Left ventricle myocardium superior (tissue), 1 donor: Measurements from ENCODE around the gene ATP13A1. TPM values are rescaled to one million over a fixed set of nuclear protein-coding genes. Genes with fewer than 3 reads are reported as not detected.
"Not testable (repeated sequence)": the region's sequence is repeated elsewhere in the genome, so short reads cannot be mapped to it uniquely, and the experiment has no call there.

Experiments
- ATAC-seq: fragments of 200-7000 bp; cut with Tn5 transposase; one replicate; pipeline ENCODE4 v1.9.1; 2020; ENCODE audit warnings: mild to moderate bottlenecking, moderate library complexity
- DNase-seq: peaks from one replicate; pipeline ENCODE4 v3.0.0-alpha.2; 2020
- intact Hi-C: fragments of 100-400 bp; cut with micrococcal nuclease; formaldehyde crosslinking; loops from one replicate; pipeline ENCODE4 v1.11.0; 2022
- long read RNA-seq: library from polyadenylated mRNA; unstranded; transcript quantifications from one replicate; pipeline ENCODE4 v2.0.0, GENCODE V29; 2021
- total RNA-seq: library from RNA; stranded (reverse); fragmentation: NEBNext Ultra II Directional; extraction: Animal tissue kit (Norgen Biotek cat#: 25700); gene quantifications from one replicate; pipeline ENCODE4 v1.2.1, GENCODE V29; 2021
- donor health status: DM: no; HTN: yes; CAD: no; lungs with severe emphysema.

Gene ATP13A1
- total RNA-seq: 21.6 TPM
- long read RNA-seq, partial matches to known transcripts: 6 of 8 reads
- long read RNA-seq, other reads (novel, unspliced or antisense): 2 of 8 reads

GRCh38 chr19:19663256-19664120, at the start of gene ATP13A1:
TSS of gene ATP13A1 (minus strand) at chr19:19663676. CDS start at chr19:19663666, 10 bp downstream.
- intact Hi-C loops: no loop called here
- DNase-seq (peak; percentile 98), ATAC-seq (peak; percentile 97)

- intact Hi-C loops: no loop called here
- ATAC-seq (no peak), DNase-seq (no peak)
Observed at GRCh38 chr19:19711934-19712828, 48.7 kb upstream of the ATP13A1 start.

- no peak for DNase-seq
- no peak for ATAC-seq
- intact Hi-C loops: no loop called here
Observed at GRCh38 chr19:19711306-19711933, 47.9 kb upstream of the ATP13A1 start.

- no peak for DNase-seq
- ATAC-seq: no peak
- intact Hi-C loops: no loop called here
Observed at GRCh38 chr19:19710506-19710905, 47.0 kb upstream of the ATP13A1 start.

GRCh38 chr19:19704836-19705235, 41.4 kb upstream of the ATP13A1 start:
- intact Hi-C loops: no loop called here
- DNase-seq (no peak), ATAC-seq (no peak)

GRCh38 chr19:19700493-19700892, 37.0 kb upstream of the ATP13A1 start:
- ATAC-seq, intact Hi-C loops, DNase-seq: not testable (repeated sequence)

GRCh38 chr19:19697589-19697988, 34.1 kb upstream of the ATP13A1 start:
- ATAC-seq: no peak
- intact Hi-C loops: no loop called here
- no peak for DNase-seq

GRCh38 chr19:19696386-19696785, 32.9 kb upstream of the ATP13A1 start:
- DNase-seq (no peak), ATAC-seq (no peak)
- intact Hi-C loops: no loop called here

- ATAC-seq: no peak
- intact Hi-C loops: no loop called here
- DNase-seq: no peak
Observed at GRCh38 chr19:19691683-19692082, 28.2 kb upstream of the ATP13A1 start.

- intact Hi-C loops, ATAC-seq, DNase-seq: not testable (repeated sequence)
Observed at GRCh38 chr19:19689023-19689422, 25.5 kb upstream of the ATP13A1 start.

- intact Hi-C loops: no loop called here
- no peak for ATAC-seq
- no peak for DNase-seq
Observed at GRCh38 chr19:19687090-19687489, 23.6 kb upstream of the ATP13A1 start.

GRCh38 chr19:19686580-19686979, 23.1 kb upstream of the ATP13A1 start:
- no peak for ATAC-seq
- intact Hi-C loops: no loop called here
- DNase-seq: no peak

GRCh38 chr19:19686119-19686518, 22.6 kb upstream of the ATP13A1 start:
- intact Hi-C loops, ATAC-seq, DNase-seq: not testable (repeated sequence)

GRCh38 chr19:19679176-19680073, 15.9 kb upstream of the ATP13A1 start:
- intact Hi-C loops: no loop called here
- DNase-seq (no peak), ATAC-seq (no peak)

- ATAC-seq (no peak), DNase-seq (no peak)
- intact Hi-C loops: no loop called here
Observed at GRCh38 chr19:19677579-19677978, 14.1 kb upstream of the ATP13A1 start.

GRCh38 chr19:19674315-19674714, 10.8 kb upstream of the ATP13A1 start:
- ATAC-seq (no peak), DNase-seq (peak; percentile 6)
- intact Hi-C loops: no loop called here

GRCh38 chr19:19672816-19673215, 9.3 kb upstream of the ATP13A1 start:
- DNase-seq (no peak), ATAC-seq (no peak)
- intact Hi-C loops: no loop called here

- no peak for ATAC-seq
- intact Hi-C loops: no loop called here
- DNase-seq: peak; percentile 10
Observed at GRCh38 chr19:19670070-19670551, 6.6 kb upstream of the ATP13A1 start.
